Gastroesophageal sphincter (tissue), 3 donors: ENCODE results near the gene HELZ.

Experiments
- EP300 ChIP-seq: sonication (generic); formaldehyde crosslinking; IDR thresholded peaks from one replicate; pipeline ENCODE4 v1.6.1; 2017; ENCODE audit warnings: antibody characterized with exemption, mild to moderate bottlenecking
- POLR2A ChIP-seq, 2 donors: fragments of 450-650 bp; IDR thresholded peaks; one replicate each; pipeline ENCODE4 v1.6.1; 2017; ENCODE audit warnings: antibody characterized with exemption in 2 of 2, mild to moderate bottlenecking in 2 of 2, moderate library complexity in 1 of 2
- POLR2AphosphoS5 ChIP-seq: sonication (generic); formaldehyde crosslinking; IDR thresholded peaks from one replicate; pipeline ENCODE4 v1.6.1; 2017; ENCODE audit warnings: antibody characterized with exemption
- TF ChIP-seq, protein P1 (sequence below), 4 experiments: fragments of 200-600 bp in 2 of 4; fragments of 450-650 bp in 2 of 4; sonication (generic) in 1 of 4; IDR thresholded peaks; one replicate each; pipeline ENCODE4 v1.5.1; 2017 to 2019; ENCODE audit warnings: antibody characterized with exemption in 4 of 4, mild to moderate bottlenecking in 2 of 4, moderate library complexity in 2 of 4

DNA sequence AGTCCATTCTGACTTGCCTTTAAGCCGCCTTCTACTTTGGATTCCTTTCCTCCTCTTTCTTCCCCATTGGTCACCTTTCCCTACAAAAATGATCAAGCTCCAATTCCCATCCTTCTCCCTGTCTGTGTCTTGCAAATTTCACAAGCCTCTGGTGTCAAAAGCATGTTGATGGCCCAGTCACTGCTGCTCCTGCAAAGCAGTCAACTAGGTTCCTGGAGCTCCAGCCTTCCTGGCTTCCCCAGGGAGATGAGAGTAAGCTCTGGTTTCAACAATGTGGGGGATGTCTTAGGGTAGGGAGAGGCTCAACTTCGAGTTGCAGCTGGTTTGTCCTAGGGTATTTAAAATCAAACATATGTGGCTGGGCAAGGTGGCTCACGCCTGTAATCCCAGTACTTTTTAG is 36.1 kb upstream of the HELZ start:
- TF ChIP-seq, protein P1, sequence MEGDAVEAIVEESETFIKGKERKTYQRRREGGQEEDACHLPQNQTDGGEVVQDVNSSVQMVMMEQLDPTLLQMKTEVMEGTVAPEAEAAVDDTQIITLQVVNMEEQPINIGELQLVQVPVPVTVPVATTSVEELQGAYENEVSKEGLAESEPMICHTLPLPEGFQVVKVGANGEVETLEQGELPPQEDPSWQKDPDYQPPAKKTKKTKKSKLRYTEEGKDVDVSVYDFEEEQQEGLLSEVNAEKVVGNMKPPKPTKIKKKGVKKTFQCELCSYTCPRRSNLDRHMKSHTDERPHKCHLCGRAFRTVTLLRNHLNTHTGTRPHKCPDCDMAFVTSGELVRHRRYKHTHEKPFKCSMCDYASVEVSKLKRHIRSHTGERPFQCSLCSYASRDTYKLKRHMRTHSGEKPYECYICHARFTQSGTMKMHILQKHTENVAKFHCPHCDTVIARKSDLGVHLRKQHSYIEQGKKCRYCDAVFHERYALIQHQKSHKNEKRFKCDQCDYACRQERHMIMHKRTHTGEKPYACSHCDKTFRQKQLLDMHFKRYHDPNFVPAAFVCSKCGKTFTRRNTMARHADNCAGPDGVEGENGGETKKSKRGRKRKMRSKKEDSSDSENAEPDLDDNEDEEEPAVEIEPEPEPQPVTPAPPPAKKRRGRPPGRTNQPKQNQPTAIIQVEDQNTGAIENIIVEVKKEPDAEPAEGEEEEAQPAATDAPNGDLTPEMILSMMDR (IDR thresholded peaks at IDR 0.05), result no peak
- TF ChIP-seq POLR2A (IDR thresholded peaks at IDR 0.05) (no peak), POLR2AphosphoS5 (no peak), EP300 (no peak)
